Limb (tissue), 2 donors: ENCODE measurements around the gene LIPC.

ENCODE experiments used
- DNase-seq, 2 donors: peaks; one replicate each; pipeline ENCODE4 v3.0.0-alpha.2; 2016; ENCODE audit errors: extremely low spot score in 2 of 2

Gene LIPC

DNA sequence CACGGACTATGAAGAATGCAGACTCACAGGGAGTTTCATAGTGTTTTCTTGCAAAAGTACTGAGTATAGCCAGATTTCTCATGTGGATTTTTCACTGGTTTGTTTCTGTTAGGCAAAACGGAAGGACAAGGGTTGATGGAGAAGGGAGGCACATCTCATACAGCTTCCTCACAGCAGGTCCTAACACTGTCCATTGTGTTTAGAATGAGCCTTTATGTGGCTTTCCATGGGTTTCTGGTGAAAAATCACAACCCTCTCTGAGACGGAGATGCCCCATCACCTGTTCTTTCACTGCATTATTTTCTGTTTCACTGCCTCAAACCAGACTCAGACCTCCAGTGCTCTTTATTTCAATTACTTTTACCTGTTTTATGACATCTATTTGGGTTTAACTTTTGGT lies 25.0 kb upstream of the LIPC start:
- DNase-seq: no peak

DNA sequence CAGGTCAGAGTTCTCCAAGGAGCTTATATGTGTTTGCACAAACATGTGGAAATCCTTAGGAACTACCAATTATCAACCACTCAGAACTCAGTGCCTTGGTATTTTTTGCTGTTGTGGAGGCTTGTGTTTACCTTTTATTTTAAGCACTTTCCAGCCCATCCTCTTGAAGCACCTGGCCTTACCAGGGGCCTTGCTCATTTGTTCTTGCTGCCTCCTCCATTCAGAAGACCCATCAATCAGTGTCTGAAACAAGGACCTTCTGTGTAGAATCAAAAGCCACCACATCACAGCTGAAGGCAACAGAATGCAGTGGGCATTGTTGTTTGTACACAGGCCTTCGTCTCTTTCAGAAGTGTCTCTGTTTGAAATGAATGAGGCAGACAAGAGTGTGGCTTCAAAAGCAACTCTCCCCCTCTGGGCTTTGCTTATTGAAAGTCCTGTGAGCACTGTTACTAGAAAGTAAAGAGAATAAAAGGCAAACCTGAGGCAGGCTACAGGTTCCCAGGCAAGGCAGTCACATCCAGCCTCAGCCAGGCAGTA lies 24.5 kb upstream of the LIPC start:
- no peak for DNase-seq

DNA sequence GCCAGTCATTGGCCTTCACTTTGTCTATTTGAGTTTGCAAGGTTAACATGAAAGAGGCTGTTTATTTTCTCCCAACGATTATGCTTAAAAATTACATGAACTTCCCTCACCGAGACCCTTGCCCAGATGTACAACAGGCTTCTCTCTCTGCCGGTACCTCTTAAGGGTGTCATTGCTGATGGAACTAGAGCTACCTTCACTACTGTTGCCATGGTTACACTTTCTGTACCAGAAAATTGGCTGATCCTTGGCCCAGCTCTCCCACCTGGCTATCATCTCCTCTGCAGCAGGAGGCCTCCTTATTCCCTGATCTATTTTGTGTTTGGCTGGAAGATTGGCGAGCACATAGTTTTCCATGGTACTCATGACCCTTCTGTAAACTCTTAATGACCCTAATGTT lies 24.0 kb upstream of the LIPC start:
- DNase-seq: no peak

DNA sequence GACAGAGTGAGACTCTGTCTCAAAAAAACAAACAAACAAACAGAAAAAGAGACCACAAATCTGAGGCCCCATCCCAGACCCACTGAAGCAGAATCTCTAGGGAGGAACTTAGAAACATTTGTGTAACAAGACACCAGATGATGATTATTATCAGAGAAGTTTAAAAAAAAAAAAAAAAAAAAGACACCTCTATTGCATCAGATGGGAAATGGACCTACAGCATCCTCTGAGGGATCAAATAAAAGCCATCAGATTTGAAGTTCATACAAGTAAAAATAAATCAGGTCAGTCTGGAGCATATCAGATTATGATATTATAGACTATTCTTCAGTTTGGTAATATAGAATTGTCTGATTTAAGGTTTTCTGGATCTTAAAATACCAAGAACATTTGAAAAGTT lies 21.9 kb upstream of the LIPC start:
- no peak for DNase-seq

DNA sequence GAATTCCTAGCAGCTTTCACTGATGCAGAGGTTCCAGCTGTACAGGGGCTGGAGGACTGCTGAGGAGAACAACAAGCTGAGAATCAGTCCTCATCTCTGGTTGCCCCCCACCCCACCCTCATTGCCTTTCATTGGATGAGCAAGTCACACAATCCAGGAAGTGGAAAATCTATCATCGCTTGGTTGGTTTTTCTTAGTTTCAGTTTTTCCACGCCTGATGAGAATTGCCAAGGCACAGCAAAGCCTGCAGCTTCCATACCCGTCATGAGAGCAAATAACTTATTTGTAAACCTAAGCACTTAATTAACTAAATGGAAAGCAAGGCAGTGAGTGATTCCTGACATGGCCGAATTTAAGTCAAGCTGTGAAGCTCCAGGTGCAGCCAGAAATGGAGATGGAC lies 21.4 kb upstream of the LIPC start:
- DNase-seq: no peak

DNA sequence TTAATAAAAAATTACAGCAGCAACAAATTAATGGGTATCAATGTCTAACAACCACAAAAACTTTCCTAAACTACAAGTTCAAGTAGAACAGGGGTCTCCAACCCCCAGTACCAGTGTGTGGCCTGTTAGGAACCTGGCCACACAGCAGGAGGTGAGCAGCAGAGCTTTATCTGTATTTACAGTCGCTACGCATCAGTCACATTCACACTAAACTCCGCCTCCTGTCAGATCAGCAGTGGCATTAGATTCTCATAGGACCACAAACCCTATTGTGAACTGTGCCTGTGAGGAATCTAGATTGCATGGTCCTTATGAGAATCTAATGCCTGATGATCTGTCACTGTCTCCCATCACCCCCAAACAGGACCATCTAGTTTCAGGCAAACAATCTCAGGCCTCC lies 18.5 kb upstream of the LIPC start:
- no peak for DNase-seq

DNA sequence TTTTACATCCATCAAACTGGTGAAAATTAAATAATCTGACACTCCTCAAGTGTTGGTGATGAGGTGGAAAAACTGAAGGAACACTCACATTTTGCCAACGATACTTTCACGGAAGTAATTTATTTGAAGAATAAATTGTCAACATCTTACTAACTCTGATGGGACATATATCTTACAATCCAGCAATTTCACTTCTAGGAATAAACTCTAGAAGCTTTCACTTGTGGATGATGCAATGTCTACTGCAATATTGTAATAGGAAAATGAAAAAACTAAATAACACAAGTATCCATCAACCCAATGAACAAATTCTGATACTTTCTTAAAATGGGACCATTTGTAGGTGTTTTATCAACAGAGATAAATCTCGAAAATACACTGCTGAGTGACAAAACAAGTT lies 16.2 kb upstream of the LIPC start:
- DNase-seq: no peak

DNA sequence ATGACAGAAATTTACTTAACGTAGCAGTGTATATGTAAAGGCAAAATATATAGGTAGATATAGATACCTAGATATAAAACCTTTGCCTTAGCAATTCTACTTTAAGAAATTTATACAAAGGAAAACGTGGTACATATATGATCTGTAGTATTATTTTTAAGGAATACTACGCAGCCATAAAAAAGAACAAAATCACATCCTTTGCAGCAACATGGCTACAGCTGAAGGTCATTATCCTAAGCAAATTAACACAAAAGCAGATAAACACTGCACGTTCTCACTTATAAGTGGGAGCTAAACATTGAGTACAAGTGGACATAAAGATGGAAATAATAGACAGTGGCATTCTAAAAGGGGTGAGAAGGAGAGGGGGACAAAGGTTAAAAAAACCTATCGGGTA lies 14.8 kb upstream of the LIPC start:
- DNase-seq: no peak

DNA sequence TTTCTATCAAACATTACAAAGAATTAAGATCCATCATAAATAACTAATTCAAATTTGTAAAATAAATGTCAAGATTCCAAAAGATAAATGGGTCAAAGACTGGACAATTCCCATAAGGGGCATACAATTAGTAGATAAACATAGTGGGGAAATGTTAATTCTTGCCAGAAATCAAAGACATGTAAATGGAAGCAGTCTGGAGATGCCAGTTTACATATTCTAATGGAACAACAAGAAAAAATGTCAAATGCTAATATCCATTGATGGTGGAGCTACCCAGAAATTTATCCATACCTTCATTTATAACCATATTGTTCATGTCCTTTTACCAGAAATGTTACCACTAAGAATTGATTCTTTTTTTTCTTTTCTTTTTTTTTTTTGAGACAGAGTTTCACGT lies 13.7 kb upstream of the LIPC start:
- no peak for DNase-seq

DNA sequence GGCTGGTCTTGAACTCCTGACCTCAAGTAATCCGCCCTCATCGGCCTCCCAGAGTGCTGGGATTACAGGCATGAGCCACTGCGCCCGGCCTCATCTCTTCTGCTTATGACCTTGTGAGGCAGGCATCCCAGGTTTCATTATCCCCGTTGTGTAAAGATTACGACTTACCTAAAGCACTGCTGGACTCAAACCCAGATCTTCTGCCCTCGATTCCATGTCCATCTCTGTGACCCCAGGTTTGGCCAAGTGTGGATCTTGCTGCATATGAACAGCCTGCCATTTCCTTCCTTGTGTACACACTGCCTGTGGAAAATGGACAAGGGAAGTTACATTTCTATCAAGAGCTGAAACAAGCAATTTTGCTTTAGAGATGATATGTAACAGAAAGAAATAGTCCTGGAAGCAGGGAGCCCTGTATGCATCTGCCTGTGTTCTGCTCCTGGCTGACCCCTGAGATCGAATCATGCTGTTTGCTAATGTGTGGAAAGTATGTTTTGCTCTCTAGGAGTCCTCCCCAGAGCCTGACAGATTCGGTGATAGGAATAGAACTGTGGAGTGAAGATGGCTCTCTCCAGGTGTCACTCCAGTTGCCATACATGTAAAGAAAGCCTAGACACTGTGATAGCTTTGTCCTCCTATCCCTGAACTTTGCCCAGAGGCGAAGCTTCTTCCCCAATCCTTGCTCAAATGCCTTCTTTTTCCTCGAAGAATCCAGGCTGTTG lies 11.8 kb upstream of the LIPC start:
- no peak for DNase-seq

DNA sequence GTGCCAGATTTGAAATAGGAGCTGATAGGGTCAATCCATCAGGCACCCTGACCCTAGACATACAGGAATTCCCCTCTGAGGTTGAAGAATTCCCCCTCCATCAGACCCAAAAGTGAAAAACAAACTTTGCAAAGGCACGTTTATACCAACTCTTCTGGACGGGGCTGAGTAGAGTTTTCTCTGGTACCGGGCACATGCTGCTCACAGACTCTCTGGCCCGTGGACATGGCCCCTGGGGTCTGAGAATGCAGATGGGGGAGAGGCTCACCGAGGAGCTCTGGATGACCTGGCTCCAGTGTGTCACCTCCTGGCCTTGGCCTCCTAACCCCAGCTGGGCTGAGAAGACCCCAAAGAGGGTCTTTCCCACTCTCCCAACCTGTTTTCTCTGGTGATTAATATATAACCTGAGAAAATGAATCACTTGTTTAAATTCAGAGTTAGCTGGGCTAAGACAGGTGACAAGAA lies 11.2 kb upstream of the LIPC start:
- DNase-seq: no peak

DNA sequence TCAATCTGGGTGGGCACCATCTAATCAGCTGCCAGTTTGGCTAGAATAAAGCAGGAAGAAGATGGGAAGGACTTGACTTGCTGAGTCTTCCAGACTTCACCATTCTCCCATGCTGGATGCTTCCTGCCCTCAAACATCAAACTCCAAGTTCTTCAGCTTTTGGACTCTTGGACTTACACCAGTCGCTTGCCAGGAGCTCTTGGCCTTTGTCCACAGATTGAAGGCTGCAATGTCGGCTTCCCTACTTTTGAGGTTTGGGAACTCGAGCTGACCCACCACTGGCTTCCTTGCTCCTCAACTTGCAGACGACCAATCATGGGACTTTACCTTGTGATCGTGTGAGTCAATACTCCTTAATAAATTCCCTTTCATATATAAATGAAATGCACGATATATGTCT lies 8.6 kb upstream of the LIPC start:
- DNase-seq: no peak

DNA sequence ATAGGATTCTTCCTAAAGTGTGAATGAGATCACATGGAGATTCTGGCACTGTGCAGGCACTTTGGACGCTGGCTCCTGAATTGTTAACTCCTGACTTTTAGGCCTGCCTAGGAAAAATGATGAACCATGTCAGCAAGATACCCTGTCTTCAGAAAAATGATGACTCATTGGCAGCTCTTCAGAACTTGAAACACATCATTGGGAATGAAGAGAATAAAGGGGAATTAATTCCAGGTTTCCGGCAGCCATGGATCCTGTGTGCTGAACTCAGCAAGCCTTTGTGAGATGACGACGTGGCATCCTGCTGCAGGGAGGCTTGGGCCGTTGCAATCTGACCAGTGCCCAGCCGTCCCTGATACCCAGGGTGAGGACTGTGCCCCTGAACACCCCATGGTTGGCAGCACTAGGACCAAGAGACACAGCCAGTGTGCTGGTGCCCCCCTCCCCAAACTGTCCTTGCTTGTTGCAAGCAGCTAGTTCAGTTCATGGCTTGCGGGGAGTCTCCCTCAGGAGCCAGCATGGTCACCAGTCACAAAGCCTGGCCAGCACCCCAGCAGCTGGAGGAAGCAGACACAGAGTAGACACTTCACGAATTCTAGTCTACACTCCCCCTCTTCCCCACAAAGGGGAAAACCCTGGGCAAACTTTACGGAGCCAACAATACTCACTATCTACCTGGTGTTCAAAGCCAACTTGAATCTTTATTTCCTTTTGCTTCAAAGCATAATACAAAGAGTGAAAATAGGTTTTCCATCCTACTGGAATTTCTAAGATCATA lies 7.8 kb upstream of the LIPC start:
- no peak for DNase-seq

DNA sequence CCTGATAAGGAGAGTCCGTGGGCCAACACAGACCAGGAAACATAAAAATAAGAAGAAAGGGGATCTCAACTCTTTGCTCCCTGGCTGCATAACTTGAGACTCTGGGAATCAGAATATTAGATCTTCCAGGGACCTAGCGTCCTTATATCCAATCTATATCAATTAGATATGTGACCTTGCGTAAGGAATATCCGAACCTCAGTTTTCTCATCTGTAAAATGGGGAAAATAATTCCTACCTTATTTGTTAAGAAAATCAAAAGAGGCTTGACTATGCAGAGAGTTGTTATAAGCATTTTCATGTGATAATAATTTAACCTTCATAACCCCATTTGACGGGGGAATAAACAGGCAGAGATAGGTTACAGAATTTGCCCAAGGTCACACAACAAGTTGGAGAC lies 7.1 kb upstream of the LIPC start:
- no peak for DNase-seq

DNA sequence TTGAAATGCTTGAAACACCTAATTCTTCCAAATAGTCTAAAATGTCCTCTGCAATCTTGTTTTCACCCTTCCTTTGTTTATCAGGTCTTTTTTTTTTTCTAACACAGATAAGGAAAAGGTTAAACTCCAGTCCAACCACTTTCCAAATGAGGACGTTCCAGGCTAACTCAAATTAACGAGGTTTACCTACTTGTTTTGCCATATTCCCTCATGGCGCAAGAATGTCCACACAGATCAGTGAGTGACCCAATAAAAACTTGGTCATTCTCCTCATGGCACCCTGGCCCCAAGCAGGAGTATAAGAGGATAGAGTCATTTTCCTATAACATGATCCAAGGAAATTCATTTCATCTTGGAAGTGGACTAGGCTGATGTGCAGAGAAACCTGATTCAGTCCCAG lies 6.6 kb upstream of the LIPC start:
- DNase-seq: no peak

DNA sequence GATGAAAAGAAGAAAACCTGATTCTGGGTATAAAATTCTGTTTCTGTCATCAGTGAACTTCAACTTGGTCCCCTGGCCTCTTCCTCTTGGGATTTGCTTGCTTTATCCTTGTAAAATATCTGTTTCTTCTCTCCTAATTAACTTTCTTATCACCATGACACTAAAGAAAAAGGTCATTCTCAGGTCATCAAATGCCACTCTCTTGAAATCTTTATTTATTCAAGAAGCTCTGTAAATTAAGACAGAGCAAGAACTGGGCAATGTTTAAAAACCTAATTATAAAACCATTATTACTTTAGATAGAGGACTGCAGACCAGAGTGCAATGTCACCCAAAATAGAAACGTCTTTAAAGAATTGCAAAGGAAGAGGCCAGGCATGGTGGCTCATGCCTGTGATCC lies 6.0 kb upstream of the LIPC start:
- DNase-seq: no peak

DNA sequence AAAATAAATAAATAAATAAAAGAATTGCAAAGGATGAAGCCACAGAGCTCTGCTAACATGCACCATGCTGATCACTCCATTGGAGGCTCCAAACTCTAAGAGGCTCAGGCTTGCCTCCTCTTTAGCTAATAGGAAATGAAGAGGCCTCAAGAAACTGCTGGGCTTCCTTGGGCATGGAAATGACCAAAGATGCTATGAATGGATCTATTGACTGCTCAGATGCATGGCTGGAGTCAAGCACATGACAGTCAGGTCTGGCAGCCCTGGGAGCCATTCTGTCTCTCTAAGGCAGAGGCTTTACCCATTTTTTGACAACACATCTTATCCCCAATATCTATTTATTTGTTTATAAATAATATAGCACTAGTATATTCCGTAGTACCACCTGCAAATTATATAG lies 5.3 kb upstream of the LIPC start:
- no peak for DNase-seq

DNA sequence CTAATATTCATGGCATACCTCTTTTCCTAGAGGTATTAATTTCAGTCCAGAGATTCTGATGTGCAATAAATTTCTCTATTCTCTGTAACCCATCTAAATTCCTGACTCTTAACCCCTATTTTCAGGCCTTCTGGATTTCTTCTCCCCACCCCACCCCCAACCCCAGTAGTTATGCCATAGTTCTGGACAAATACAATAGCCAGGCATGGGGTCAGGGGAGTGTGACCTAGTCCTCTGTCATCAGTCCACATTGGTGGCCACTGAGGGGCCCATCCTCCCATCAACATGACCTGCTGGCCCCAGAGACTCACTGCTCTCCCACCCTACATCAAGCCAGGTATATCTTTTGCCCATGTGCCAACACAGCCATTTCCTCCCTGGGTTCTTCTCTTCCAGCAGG lies 3.8 kb upstream of the LIPC start:
- no peak for DNase-seq

DNA sequence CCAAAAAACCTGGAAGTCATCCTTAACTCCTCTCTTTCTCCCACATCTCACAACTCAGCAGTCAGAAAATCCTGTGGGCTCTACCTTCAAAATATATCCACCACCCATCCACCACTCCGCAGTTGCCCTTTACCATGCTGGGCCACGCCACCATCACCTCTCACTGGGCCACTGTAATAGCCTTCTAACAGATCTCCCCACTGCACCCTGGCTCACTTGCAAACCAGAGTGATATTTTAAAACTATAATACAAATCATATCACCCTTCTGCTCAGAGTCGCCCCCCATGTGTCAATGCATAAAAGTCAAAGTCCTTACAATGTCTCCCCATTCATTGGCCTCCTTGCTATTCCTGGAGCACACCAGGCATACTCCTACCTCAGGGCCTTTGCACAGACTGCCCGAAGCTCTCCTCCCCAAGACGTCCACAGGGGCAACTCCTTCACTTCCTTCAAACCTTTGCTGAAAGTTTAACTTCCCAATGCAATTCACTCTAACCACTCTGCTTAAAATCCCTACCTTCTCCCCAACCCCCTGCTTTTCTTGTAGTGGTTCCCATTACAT lies 1.5 kb upstream of the LIPC start:
- DNase-seq: no peak

DNA sequence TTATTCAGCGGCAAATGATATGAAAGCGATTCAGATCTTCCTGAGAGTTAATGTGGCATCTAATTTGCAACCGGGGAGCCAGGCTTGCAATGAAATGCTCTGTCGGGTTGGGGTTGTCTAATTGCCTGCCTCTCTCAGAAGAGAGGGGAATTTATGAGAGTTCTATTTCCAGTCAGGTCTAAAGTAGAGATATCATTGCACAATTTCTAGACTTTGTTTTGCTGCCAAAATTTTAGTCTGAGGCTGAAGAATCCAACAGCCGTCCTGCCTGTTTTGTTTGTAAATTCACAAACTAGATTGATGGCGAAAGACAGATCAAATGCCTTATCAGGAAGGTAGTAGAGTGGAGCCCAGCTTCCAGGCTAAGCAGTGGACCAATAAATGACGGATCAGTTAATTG lies 610 bp downstream of the LIPC start:
- DNase-seq: no peak

DNA sequence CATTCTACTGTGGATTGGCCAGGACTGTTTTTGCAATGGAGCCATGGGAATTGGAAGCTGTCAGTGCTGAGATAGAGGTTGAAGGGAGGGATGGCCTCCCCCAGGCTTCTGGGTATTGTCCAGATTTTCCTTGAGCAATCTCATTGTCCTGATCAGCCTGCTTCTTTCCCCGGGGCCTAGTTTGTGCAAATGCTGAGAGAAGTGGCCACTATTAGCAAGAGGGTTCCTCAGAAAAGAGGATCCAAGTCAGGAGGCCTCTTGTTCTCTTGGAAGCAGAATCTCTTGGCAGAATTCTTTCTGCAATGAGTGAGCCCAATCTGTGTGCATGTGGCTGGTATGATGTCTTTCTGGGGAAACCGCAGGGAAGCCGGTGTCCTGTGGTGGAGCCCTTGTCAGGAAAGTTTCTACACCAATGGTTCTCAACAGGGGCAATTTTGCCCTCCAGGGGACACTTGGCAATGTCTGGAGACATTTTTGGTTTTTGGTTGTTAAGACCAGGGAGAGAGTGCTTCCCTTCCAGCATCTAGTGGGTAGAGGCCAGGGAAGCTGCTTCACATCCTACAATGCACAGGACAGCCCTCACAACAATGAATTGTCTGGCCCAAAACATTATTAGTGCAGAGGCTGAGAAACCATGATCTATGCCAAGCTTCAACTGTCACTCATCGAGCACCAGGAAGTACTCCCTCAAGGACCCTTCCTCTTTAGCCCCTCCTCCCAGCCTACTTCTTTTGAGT lies 2.0 kb downstream of the LIPC start:
- DNase-seq: no peak

DNA sequence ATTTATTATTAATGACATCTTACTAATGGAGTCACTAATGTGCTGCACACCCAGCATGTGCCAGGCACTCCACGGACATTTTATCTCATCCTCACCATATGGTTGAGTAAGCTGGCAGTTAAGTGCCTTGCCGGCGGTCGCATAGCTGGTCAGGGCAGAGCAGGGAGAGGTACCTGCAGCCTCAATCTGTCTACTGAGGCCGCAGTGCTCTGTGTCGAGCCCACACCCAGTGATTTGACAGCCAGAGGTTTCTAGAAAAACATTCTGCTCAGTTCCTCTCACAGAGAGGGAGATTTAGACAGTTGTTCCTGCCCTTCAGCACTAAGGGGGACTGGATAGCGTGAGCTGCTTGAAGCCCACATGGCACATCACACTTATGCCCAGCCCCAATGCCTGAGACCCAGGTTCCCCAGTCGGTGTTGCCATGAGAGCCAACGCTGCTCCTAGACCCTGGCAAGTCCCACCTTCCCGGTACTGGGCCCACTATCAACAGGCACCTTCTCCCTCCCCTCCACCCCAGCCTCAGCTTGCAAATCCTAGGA lies 2.6 kb downstream of the LIPC start:
- no peak for DNase-seq
